GM12872 (cell line): Measurements from ENCODE around the gene IGDCC3.
A peak's percentile ranks its signal among the peaks of the same experiment; 100 is the strongest.

Source experiments
- TF ChIP-seq, protein P1 (sequence below): IDR thresholded peaks from 3 replicates; pipeline ENCODE4 v1.5.1; 2011; ENCODE audit warnings: low read depth, mild to moderate bottlenecking, low read length, moderate library complexity; ENCODE audit not compliant: insufficient read depth

IGDCC3 gene

DNA sequence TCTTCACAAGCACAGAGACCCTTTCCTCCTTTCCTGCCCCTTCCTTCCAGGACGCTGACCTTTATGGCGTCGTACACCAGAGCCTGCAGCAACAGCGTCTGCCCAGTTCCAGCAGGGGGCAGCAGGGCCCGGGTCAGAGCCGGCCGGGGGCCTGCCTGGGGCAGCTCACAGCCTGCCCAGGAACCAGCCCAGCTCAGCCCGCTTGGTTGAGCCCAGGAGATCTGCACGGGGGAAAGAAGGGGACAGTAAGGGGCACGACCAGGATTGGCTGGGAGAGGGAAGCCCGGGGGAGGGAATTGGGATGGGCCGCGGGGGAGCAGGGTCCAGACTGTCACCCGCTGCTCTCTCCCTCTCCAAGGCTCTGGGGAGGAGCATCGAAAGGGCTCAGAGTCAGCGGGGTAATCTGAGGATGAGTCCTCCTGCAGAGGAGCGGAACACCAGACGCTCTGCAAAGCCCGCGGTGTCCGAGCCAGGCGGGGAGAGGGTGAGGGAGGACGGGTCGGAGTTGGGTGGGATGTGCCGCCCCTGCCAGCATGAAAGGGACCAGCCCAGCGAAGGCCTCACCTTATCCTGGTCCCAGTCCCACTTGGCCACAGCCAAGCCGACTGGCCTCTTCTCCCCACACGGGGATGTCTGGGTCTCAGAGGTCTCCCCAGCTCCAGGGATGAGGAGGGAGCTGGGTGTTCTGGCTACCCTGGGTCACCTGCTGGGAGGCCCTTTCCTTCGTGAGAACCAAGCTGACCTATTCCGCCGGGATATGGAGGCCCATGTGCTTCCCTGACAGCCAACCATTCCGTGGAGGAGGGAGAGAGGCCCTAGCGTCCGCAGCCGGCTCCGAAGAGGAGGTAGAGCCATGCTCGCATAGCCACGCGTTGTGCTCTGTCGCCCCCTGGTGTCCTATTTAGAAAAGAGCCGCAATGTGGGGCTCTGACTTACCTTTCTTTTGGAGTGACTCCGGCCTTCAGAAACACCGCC lies 7.4 kb upstream of the IGDCC3 start:
- TF ChIP-seq, protein P1, sequence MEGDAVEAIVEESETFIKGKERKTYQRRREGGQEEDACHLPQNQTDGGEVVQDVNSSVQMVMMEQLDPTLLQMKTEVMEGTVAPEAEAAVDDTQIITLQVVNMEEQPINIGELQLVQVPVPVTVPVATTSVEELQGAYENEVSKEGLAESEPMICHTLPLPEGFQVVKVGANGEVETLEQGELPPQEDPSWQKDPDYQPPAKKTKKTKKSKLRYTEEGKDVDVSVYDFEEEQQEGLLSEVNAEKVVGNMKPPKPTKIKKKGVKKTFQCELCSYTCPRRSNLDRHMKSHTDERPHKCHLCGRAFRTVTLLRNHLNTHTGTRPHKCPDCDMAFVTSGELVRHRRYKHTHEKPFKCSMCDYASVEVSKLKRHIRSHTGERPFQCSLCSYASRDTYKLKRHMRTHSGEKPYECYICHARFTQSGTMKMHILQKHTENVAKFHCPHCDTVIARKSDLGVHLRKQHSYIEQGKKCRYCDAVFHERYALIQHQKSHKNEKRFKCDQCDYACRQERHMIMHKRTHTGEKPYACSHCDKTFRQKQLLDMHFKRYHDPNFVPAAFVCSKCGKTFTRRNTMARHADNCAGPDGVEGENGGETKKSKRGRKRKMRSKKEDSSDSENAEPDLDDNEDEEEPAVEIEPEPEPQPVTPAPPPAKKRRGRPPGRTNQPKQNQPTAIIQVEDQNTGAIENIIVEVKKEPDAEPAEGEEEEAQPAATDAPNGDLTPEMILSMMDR: peak; percentile 92

GRCh38 chr15:65384505-65384894 lies 6.7 kb upstream of the IGDCC3 start:
- TF ChIP-seq, protein P1: no peak

DNA sequence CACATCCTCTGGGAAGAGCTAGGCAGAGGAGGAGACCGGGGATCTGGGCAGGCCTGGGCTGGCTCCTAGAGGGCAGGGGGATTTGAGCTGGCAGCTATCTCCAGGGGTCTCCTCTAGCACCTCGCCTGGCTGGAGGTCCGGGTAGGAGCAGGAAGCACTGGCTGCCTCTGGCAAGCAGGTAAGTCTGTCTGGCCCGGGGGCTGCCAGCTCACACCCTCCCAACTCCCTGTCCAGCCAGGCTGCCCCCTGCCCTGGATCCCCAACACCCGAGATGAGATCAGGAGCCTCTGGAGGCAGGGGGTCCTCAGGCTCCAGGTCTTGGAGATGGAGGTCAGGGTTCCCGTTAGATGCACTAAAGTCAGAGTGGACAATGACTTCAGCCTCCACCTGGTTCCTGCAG lies 6.2 kb upstream of the IGDCC3 start:
- TF ChIP-seq, protein P1: no peak

DNA sequence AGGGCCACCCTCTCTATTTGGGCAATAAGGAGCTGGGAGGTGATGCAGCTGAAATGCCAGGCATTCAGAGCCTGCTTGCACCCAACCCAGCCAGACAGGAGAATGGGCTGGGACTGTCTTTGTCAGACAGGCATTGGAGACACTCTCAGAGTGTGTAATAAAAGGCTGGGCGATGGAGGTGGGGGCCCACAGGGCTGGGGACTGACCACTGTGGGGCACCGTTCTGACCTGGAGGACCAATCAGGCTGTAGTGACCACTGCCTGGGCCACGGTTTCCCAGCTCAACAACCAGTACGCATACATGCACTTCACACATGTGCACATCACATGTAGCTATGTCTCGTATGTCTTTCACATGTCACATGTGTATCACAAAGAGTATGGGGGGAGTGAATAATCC lies 5.7 kb upstream of the IGDCC3 start:
- TF ChIP-seq, protein P1: no peak

DNA sequence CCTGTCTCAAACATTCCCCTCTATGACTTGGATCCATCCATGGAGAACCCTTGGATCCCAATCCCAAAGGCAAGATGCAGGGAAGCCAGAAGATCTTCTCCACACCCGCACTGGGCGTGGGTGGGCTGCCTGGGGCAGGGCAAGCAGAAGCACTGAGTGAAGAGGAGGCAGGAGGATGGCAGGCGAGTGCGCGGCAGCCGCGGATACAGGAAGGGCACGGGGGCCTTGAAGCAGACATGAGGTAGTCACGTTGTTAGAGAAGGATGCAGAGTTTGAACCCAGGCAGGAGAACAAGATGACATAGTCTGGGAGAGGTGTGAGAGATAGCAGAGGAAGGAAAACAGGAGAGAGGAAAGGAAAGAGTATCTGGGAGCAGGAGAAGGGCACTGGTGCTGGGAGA lies 5.1 kb upstream of the IGDCC3 start:
- TF ChIP-seq, protein P1: no peak

- TF ChIP-seq, protein P1: no peak
Observed at GRCh38 chr15:65382146-65382491, 4.3 kb upstream of the IGDCC3 start.

GRCh38 chr15:65381445-65382145 lies 3.8 kb upstream of the IGDCC3 start:
- TF ChIP-seq, protein P1: no peak
